NCI-H524 treated with DMSO at 0.1 percent for 48 hours (cell line): ENCODE data around the gene GRID2IP.

Source experiments
- DNase-seq: peaks from one replicate; lab custom pipeline; 2025; lab: John Stamatoyannopoulos, UW

The GRID2IP gene

DNA sequence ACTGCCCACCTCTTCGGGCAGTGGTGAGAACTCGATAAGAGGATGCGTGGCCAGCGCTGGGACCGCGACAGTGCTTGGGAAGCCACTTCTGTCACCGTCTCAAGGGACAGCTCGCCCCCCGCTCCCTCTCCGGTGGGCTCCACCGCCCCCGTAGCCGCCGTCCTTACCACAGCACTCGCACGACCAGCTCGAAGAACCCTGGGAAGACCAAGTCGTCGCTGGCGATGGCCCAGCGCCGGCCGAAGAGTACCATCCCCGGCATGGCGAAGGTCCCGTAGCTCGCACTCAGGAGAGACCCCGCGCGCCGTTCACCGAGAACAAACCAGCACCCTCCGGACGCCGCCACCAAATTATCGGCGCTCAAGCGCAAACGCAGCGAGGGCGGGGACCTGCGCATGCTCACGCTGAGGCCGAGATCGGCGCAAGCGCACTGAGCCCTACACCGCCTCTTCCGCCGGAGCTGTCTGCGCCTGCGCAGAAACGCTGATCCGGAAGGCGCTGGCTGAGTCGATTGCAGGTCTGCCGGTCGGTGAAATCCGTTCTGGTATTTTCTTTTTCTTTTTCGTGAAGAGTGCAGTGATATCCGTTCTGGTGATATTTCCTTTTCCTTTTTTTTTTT lies 103.6 kb downstream of the GRID2IP start, which contains the start of gene DAGLB:
Gene DAGLB (minus strand): TSS at position 374 of the 619 bp plus-strand sequence. CDS start 112 bp downstream, at position 262.
- peak; percentile 27 for DNase-seq
